Ishikawa (cell line): ENCODE results near the gene MED6.

Source experiments
- CEBPB ChIP-seq: IDR thresholded peaks from 2 replicates; pipeline ENCODE4 v1.6.1; 2012
- CREB1 ChIP-seq: IDR thresholded peaks from 2 replicates; pipeline ENCODE4 v1.6.1; 2012; ENCODE audit warnings: low read depth
- EGR1 ChIP-seq: IDR thresholded peaks from 2 replicates; pipeline ENCODE4 v1.6.1; 2012
- EP300 ChIP-seq: IDR thresholded peaks from 2 replicates; pipeline ENCODE4 v1.6.1; 2012; ENCODE audit warnings: borderline replicate concordance
- FOXM1 ChIP-seq: IDR thresholded peaks from 2 replicates; pipeline ENCODE4 v1.6.1; 2012; ENCODE audit warnings: low read depth, borderline replicate concordance
- NFIC ChIP-seq: IDR thresholded peaks from 2 replicates; pipeline ENCODE4 v1.6.1; 2012
- RAD21 ChIP-seq: IDR thresholded peaks from 2 replicates; pipeline ENCODE4 v1.6.1; 2012; ENCODE audit warnings: low read depth
- TAF1 ChIP-seq: IDR thresholded peaks from 2 replicates; pipeline ENCODE4 v1.6.1; 2012; ENCODE audit warnings: low read depth, mild to moderate bottlenecking
- TCF12 ChIP-seq: IDR thresholded peaks from 2 replicates; pipeline ENCODE4 v1.6.1; 2012; ENCODE audit warnings: low read depth
- TEAD4 ChIP-seq: IDR thresholded peaks from 2 replicates; pipeline ENCODE4 v1.6.1; 2012
- YY1 ChIP-seq: IDR thresholded peaks from 2 replicates; pipeline ENCODE4 v1.6.1; 2012; ENCODE audit warnings: low read depth
- ZBTB7A ChIP-seq: IDR thresholded peaks from 2 replicates; pipeline ENCODE4 v1.6.1; 2012; ENCODE audit warnings: low read depth
- TF ChIP-seq, protein P1 (sequence below): IDR thresholded peaks from 2 replicates; pipeline ENCODE4 v1.6.1; 2012
- TF ChIP-seq, protein P2 (sequence below): IDR thresholded peaks from 2 replicates; pipeline ENCODE4 v1.6.1; 2012; ENCODE audit warnings: low read depth, mild to moderate bottlenecking
- TF ChIP-seq, protein P3 (sequence below): IDR thresholded peaks from 2 replicates; pipeline ENCODE4 v1.6.1; 2012

MED6 gene

DNA sequence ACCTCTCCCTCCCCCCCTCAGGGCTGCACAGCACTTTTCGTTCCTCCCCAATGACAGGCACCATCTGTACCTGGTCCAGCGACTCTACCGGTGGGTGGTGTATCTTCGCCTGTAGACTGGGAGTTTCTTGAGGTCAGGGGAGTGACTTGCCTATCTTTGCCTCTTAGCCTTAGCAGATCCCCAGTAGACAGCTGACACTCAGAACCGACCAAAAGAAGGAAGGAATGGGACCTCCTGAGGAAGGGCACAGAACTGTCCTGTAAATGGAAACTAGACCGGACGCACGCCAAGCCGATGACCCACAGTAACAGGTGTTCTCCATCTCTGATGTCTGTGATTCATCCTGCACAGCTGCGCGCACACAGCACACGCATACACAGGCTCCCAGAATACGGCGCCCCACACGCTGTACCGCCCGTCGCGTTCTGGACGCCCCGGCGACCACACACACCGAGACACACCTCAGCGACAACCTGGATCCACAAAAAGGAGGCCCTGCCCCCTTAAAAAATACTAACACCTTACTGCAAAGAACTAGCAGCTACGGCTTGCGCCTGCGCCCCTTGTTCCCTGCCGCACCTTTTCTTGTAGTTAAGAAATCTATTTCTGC lies 40.6 kb upstream of the MED6 start:
- TF ChIP-seq CEBPB = no peak
- 0 out of 2 replicates have a peak, but pooled peaks have one; percentile 27 for TF ChIP-seq ZBTB7A
- TF ChIP-seq EGR1 = no peak
- TF ChIP-seq, protein P1, sequence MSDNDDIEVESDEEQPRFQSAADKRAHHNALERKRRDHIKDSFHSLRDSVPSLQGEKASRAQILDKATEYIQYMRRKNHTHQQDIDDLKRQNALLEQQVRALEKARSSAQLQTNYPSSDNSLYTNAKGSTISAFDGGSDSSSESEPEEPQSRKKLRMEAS = peak; percentile 21; the same call in 1 of the 2 replicates

DNA sequence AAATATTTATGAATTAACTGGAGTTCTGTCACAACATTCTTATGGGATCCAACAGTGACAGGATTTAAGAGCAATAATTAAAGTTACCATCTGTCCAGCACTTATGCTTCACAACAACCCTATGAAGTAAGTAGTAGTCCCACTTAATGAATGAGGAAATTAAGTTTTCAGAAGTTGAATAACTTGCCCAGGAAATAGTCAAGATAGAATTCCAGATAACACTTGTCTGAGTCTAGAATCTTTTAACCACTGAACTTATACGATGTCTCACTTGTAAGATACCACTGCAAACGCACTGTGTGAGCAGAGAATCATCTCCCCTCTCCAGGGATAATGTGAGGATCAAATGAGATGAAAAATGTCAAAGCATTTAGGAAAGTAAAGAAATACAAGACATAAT lies 38.0 kb upstream of the MED6 start:
- TF ChIP-seq ZBTB7A = no peak

DNA sequence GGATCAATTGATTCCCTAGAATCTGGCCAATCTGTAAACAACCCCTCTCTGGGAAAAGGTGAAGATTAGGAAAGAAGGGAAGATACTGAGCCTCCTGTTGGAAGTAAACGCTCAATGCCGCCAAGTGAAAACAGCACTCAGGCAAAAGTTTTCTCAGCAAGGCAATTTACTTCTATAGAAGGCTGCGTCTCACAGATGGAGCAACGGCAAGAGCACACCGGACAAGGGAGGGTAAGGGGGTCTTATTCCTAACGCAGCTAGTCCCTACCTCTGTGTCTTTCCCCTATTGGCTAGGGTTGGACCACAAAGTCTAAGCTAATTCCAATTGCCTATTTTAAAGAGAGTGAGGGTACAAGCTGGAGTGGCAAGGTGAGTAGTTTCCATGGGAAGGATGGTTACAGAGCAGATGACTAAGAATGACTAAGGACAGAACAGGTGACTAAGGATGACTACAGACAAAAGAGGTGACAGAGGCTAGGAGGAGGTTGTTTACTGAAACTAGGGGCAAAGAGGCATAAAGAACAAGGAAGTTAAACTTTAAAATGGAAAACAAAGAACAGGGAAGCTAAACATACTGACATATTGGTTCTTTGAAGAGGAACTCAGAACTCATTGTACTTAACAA lies 35.6 kb upstream of the MED6 start:
- TF ChIP-seq, protein P2, sequence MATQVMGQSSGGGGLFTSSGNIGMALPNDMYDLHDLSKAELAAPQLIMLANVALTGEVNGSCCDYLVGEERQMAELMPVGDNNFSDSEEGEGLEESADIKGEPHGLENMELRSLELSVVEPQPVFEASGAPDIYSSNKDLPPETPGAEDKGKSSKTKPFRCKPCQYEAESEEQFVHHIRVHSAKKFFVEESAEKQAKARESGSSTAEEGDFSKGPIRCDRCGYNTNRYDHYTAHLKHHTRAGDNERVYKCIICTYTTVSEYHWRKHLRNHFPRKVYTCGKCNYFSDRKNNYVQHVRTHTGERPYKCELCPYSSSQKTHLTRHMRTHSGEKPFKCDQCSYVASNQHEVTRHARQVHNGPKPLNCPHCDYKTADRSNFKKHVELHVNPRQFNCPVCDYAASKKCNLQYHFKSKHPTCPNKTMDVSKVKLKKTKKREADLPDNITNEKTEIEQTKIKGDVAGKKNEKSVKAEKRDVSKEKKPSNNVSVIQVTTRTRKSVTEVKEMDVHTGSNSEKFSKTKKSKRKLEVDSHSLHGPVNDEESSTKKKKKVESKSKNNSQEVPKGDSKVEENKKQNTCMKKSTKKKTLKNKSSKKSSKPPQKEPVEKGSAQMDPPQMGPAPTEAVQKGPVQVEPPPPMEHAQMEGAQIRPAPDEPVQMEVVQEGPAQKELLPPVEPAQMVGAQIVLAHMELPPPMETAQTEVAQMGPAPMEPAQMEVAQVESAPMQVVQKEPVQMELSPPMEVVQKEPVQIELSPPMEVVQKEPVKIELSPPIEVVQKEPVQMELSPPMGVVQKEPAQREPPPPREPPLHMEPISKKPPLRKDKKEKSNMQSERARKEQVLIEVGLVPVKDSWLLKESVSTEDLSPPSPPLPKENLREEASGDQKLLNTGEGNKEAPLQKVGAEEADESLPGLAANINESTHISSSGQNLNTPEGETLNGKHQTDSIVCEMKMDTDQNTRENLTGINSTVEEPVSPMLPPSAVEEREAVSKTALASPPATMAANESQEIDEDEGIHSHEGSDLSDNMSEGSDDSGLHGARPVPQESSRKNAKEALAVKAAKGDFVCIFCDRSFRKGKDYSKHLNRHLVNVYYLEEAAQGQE = no peak
- TF ChIP-seq CREB1 (no peak), TCF12 (no peak), YY1 (no peak), CEBPB (no peak), TEAD4 (no peak), RAD21 (no peak), TAF1 (no peak), FOXM1 (no peak), NFIC (no peak), EP300 (no peak), ZBTB7A (no peak), EGR1 (no peak)
- TF ChIP-seq, protein P3, sequence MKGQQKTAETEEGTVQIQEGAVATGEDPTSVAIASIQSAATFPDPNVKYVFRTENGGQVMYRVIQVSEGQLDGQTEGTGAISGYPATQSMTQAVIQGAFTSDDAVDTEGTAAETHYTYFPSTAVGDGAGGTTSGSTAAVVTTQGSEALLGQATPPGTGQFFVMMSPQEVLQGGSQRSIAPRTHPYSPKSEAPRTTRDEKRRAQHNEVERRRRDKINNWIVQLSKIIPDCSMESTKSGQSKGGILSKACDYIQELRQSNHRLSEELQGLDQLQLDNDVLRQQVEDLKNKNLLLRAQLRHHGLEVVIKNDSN = no peak
- TF ChIP-seq, protein P1 = no peak

DNA sequence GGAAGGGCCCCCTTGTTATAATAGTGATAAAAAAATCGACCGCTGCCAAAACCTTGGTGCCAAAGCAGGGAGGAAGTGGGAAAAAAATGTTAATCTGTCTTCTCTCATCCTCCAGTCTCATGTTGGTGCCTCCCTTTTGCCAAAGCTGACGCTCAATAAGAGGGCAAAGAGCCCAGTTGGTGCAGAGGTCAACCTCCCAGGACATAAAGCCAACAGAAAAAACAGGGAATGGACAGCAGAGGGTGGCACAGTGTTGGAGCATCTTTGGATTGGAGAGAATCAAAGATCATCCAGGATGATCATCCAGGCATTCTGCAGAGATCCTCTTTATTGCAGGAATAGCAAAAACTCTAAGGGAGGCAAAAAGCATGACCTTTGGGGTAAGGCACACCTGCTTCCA lies 31.5 kb upstream of the MED6 start:
- TF ChIP-seq, protein P2 = no peak
- TF ChIP-seq, protein P1 = no peak
- TF ChIP-seq, protein P3 = no peak
- TF ChIP-seq CEBPB (no peak), EP300 (no peak), EGR1 (no peak), ZBTB7A (no peak)

DNA sequence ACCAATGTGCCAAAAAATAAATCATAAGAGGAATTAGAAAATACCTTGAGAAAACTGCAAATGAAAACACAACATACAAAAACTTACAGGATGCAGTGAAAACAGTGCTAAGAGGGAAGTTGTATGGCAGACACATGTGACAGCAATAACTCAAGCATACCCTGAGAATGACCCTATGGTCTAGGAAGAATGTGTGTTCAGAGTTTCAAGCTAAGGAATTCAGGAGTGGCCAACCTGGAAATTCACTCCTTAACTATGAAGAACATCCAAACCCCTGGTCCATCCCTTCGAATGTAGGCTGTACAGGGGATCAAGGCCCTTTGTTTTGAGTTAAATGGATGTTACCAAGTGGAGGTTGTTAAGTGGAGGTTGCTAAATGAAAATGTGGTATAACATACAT lies 24.5 kb upstream of the MED6 start:
- TF ChIP-seq ZBTB7A (no peak), TAF1 (no peak), CREB1 (no peak), TCF12 (no peak), TEAD4 (no peak), RAD21 (no peak), NFIC (no peak), CEBPB (no peak), EP300 (no peak), FOXM1 (no peak), EGR1 (no peak), YY1 (no peak)
- TF ChIP-seq, protein P2 = no peak
- TF ChIP-seq, protein P1 = no peak
- TF ChIP-seq, protein P3 = no peak
